Measurements from ENCODE around the gene EP400.

EP400 gene, protein sequence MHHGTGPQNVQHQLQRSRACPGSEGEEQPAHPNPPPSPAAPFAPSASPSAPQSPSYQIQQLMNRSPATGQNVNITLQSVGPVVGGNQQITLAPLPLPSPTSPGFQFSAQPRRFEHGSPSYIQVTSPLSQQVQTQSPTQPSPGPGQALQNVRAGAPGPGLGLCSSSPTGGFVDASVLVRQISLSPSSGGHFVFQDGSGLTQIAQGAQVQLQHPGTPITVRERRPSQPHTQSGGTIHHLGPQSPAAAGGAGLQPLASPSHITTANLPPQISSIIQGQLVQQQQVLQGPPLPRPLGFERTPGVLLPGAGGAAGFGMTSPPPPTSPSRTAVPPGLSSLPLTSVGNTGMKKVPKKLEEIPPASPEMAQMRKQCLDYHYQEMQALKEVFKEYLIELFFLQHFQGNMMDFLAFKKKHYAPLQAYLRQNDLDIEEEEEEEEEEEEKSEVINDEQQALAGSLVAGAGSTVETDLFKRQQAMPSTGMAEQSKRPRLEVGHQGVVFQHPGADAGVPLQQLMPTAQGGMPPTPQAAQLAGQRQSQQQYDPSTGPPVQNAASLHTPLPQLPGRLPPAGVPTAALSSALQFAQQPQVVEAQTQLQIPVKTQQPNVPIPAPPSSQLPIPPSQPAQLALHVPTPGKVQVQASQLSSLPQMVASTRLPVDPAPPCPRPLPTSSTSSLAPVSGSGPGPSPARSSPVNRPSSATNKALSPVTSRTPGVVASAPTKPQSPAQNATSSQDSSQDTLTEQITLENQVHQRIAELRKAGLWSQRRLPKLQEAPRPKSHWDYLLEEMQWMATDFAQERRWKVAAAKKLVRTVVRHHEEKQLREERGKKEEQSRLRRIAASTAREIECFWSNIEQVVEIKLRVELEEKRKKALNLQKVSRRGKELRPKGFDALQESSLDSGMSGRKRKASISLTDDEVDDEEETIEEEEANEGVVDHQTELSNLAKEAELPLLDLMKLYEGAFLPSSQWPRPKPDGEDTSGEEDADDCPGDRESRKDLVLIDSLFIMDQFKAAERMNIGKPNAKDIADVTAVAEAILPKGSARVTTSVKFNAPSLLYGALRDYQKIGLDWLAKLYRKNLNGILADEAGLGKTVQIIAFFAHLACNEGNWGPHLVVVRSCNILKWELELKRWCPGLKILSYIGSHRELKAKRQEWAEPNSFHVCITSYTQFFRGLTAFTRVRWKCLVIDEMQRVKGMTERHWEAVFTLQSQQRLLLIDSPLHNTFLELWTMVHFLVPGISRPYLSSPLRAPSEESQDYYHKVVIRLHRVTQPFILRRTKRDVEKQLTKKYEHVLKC (N-terminal part only)

DNA sequence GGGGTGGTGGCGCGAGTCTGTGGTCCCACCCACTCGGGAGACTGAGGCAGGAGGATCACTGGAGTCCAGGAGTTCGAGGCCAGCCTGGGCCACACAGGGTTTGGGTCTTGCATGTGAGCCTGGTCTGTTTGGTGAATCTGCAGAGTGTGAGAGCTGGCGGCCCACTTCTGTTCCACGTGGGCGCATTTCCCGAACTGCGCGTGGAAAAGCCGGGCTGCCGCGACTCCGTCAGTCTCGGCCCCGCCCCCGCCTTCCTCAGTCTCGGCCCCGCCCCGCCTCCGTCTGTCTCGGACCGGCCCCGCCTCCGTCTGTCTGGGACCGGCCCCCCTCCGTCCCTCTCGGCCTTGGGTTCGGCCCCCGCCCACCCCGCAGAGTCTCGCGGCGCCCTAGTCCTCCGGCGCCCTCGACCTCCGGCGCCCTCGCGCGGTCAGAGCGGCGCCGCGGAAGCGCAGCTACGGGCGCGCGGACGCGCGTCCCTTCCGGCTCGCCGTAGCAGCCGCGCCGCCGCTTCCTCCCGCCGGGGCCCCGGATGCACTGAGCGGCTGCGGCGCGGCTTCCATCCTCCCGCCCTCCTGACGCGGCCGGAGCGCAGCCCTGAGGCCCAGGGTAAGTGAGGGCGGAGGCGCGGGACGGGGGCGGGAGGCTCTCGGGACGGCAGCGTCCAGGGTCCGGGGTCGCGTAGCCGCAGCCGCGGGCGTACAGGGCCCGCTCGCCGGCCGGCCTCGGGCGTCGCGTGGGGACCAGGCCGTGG lies at the start of gene EP400:
TSS of gene EP400 (plus strand) at position 512 of the 751 bp plus-strand sequence. CDS start 10,678 bp downstream, outside the sequence.
- DNase-seq (ENCODE audit: low read depth in 1 of 2, low spot score in 1 of 2), result peak; percentile 93

DNA sequence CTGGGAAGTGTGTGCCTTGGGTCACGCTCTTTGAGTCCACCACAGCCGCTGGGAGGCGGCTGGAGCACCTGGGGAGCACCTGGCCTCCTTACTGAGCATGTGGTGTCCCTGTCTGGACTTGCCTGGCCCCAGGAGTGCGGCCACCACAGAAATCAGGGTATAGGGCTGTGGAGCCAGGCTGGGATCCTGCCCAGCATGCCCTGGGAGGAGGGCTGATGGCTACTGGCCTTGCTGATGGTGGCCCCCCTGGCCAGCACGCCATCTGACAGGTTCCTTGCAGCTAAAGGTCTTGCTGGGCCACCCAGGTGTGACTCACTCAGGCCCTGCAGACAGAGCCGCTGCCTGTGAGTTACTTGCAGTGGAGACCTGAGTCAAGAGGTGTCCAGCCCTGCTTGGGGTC lies 49.3 kb upstream of the EP400 start:
- DNase-seq (ENCODE audit: low read depth in 1 of 2, low spot score in 1 of 2), result no peak

DNA sequence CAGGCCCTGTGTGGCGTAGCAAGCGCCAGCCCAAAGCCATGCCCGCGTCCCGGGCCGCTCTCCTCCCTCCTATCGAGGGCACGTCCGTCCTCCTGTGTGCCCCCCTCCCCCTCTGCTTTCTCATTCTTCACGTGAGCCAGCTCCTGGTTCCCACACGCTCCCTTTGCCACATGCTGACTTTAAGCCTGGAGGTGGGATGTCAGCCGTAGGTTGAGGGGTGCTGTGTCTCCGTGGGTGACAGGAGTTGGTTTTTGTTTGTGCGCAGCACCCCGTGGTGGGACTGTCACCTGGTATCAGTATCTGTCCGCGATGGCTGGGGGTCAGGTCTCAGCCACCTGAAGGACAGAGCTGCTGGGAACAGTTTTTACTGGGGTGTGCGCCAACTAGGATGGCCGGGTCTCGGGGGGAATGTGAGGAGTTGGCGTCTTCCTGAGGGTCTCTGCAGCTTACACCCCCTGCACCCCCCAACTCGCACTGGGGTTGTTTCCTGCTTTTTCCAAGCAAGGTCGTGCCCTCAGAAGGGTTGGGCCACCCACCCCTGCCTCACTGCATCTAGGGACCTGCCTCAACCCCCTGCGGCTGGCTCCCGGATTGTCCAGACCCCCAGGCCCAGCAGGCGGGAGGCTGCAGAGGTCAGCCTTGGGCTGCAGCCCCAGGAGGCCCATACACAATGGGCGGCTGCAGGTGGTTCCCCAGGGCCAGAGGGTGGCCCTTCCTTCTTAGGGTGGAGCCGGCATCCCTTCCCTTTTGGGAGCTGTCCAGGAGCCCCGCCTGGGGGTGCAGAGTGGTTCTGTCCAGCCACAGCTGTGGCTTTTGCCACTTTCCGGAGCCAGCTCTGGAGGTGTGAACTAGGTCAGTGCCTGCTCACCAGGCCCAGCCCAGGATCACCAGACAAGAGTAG lies 48.1 kb upstream of the EP400 start:
- no peak for DNase-seq (ENCODE audit: low read depth in 1 of 2, low spot score in 1 of 2)

DNA sequence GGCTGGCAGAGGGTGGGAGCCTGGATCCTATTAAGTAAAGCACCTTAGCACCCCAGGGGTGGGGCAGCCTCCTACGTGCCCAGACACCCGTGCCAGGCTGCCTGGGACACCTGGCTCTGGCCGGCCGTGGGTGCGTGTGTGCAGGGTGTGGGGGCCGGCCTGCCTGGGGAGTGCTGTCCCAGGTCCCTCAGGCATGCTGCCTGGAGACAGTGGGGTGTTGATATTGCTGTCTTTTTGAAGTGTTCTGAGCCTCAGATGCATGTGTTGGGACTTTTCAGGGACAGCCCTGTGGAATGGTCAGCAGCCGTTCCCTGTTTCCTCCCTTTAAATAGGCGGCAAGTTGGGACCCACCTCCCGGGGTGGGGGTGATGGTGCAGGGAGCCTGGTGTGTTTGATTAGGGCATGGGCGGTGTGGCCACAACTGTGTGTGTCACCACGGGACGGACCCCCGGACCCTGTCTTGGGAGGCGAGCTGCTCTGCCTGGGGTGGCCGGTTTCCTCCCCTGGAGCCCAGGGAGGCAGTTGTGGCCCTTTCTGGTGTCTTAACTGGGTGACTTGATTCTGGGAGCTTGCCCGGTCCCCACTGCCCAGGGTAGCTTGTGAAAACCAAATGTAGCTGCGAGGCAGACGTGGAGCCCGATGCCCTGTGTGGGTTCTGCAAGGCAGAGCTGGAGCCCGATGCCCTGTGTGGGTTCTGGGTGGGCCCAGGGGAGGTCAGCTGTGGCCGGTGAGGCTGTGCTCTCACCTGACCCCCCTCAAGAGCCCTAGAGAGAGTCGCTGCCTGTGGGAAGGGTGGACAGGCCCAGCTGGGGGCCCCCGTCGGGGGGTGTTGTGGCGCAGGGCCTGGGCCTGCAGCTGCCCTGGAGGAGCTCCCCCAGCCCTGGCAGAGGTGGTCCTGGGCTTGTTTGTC lies 47.2 kb upstream of the EP400 start:
- no peak for DNase-seq (ENCODE audit: low read depth in 1 of 2, low spot score in 1 of 2)

DNA sequence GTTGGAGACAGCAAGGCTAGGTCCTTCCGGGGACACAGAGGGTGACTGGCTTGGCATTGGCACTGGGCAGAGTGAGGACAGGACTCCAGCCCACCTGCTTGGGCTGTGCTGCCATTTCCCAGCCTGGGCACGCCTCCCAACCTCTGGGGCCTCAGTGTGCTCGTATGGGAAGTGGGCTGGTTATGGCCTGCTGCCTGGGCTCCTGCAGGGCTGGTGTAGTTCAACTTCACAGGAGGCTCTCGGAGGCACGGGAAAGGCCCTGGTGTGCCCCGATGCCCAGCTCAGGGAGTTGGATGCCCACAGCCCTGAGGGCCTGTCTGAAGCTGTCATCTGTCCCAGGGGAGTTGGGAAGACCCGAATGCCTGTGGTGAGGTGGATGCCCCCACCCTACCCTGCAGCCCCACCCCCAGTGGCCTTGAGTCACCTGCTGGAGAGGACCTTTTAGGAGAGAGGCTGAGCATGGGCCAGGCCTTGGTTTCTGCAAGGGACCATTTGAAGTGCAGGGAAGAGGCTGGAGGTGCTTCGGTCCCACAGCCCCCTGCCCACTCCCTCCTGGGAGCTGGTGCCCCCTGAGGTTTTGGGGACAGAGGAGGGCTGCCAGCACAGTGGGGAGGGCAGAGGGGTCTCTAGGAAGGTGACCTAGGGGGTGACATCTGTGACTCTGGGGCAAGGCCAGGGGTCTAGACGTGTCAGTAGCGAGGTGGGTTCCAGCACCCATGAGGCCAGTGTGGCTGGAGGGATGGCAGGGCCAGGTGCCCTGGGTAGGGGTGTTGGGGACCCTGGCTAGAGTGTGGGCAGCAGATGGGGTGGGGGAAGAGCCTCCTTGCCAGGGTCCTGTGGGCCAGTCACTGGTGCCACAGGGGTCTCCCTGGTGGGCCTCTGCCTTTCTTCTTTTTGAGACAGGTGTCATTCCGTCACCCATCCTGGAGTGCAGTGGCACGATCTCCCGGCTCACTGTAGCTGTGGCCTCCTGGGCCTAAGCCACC lies 46.2 kb upstream of the EP400 start:
- DNase-seq (ENCODE audit: low read depth in 1 of 2, low spot score in 1 of 2), result no peak

DNA sequence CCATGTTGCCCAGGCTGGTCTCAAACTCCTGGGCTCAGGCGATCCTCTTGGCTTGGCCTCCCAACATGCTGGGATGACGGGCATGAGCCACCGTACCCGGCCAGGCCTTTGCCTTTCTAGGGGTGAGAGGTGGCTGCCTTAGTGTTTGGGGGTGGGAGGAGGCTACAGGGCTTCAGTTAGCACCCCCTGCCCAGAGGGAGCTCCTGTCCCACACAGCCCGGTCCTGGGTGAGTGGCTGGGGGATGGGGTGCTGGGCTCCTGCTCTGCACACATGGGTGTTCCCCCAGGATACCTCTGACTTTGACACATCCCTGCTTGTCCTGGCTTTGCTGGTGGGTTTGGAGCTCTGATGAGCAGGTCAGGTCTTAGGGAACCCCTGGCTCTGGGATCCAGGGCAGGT lies 45.4 kb upstream of the EP400 start:
- no peak for DNase-seq (ENCODE audit: low read depth in 1 of 2, low spot score in 1 of 2)

DNA sequence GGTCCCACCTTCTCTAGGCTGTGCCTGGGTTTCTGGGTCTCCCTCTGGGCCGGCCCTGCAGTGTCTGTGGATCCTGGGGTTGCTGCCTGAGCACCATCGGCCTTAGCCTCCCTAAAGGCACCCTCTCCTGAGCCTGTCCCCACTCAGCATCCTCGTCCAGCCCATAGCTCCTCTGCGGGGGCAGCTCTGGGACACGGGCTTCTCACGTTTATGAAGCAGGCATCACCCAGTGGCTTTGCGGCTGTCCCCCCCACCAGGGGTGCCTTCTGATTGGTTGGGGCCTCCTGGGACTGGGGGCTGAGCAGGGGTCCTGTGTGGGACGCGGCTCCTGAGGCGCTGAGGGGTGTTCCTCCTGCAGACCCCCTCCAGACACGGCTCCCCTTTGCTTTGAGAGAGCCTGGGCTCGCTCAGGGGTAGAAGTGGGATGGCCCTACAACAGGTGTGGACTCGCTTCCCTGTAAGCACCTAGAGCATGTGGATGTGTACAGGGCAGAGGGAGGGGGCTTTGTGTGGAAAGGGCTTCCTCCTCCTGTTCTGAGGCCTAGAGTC lies 44.6 kb upstream of the EP400 start:
- DNase-seq (ENCODE audit: low read depth in 1 of 2, low spot score in 1 of 2), result no peak

DNA sequence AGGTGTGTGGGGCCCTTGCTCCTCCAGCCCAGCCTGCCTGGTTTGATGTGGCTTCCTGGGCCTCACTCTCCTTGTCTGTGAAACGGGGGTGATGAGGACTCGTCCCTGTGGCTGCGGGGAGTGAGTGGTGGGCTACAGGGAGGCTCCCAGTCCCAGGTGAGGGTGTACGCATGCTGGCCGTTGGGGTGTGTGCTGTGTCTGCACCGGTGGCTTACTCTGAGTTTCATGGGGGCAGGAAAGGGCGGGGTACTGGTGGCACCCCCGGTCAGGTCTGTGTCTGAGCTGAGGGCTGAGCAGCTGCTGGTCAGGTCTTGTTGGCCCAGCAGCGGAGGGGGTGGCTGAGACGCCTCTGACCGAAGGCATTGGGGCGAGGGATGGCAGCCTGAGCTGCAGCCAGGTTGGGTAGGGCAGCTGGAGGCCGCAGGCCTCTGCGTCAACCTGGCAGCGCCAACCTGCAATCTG lies 44.1 kb upstream of the EP400 start:
- DNase-seq (ENCODE audit: low read depth in 1 of 2, low spot score in 1 of 2), result no peak

GRCh38 chr12:131907379-131908091 lies 42.2 kb upstream of the EP400 start:
- no peak for DNase-seq (ENCODE audit: low read depth in 1 of 2, low spot score in 1 of 2)

- no peak for DNase-seq (ENCODE audit: low read depth in 1 of 2, low spot score in 1 of 2)
These were observed 41.4 kb upstream of the EP400 start for GRCh38 chr12:131908092-131909080.

GRCh38 chr12:131909081-131909751 lies 40.5 kb upstream of the EP400 start:
- DNase-seq (ENCODE audit: low read depth in 1 of 2, low spot score in 1 of 2), result no peak

GRCh38 chr12:131909752-131910219 lies 40.0 kb upstream of the EP400 start:
- DNase-seq (ENCODE audit: low read depth in 1 of 2, low spot score in 1 of 2), result no peak

DNA sequence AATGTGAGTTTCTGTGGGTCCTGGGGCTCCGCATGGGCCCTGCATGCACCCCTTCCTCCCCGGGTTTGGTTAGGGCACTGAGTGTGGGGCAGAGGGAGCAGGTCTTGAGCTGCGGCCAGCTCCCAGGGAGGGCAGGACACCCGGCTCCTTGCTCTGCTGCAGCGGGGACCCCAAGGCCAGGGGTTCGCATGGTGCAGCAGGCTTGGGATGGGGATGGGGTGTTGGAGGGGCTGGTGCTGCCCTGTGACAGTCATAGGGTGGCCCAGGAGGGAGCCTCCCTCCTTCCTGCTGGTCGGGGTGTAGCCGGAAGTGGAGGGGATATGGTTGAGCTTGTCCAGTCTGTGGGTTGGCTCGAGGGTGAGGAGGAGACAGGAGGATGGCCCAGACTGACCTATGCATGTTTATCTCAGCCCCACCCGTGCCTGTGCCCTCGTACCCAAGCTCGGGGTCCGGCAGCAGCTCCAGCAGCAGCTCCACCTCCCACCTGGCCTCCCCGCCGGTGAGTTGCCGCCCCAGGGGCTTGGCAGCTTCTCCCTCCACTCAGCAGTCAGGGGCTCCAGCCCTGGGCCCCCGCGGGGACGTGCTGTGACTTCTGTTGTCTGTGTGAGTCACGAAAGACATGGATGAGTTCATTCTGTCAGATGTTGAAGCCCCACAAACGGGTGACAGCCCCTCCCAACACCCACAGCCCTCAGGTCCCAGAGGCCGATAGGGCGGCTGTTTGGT lies 39.3 kb upstream of the EP400 start:
- no peak for DNase-seq (ENCODE audit: low read depth in 1 of 2, low spot score in 1 of 2)
